Measurements from ENCODE around the gene KLC4. TPM values are rescaled to one million over a fixed set of nuclear protein-coding genes. Genes with fewer than 3 reads are reported as not detected.

The KLC4 gene
- total and polyA plus RNA-seq, 9 of the 15 experiments (the other 6 are each of a cell fraction or from before 2014, with no cell fraction given) = 1.7 to 16.2 (median 7.7) TPM

GRCh38 chr6:43013843-43014433 lies 45.5 kb upstream of the KLC4 start, which contains the start of the genes KLHDC3 and MEA1 (continued):
- TF ChIP-seq ZBTB34 (CRISPR knock-in tag; IDR thresholded peaks at IDR 0.05) (no peak), MAFG (tag; conservative IDR thresholded peaks at IDR 0.05) (no peak), PRMT5 (CRISPR knock-in tag; IDR thresholded peaks at IDR 0.05) (no peak), PTBP1 (IDR thresholded peaks at IDR 0.05; ENCODE audit: low read depth, low read length) (no peak), BCLAF1 (IDR thresholded peaks at IDR 0.05; ENCODE audit: borderline replicate concordance in 1 of 2, control insufficient read depth in 1 of 2, low read depth in 2 of 2, low read length in 1 of 2) (no peak), NCOA1 (IDR thresholded peaks at IDR 0.05; ENCODE audit: low read depth) (no peak), CXXC5 (CRISPR knock-in tag; IDR thresholded peaks at IDR 0.05) (peak; percentile 90), ZNF324 (CRISPR knock-in tag; IDR thresholded peaks at IDR 0.05) (no peak), RFX7 (CRISPR knock-in tag; IDR thresholded peaks at IDR 0.05) (no peak), MXI1 (IDR thresholded peaks at IDR 0.05; ENCODE audit: low read depth, low read length) (peak; percentile 96), RBM14 (IDR thresholded peaks at IDR 0.05; ENCODE audit: borderline replicate concordance, insufficient read depth, low read depth, low read length) (no peak), ETV6 (IDR thresholded peaks at IDR 0.05; ENCODE audit: borderline replicate concordance in 1 of 2, low read depth in 2 of 2, low read length in 1 of 2) (no peak), ETV6 (CRISPR knock-in tag; IDR thresholded peaks at IDR 0.05; ENCODE audit: borderline replicate concordance) (no peak), EZH2 (IDR thresholded peaks at IDR 0.05; ENCODE audit: borderline replicate concordance, low read depth, low read length) (no peak), ZNF766 (CRISPR knock-in tag; conservative IDR thresholded peaks at IDR 0.05) (peak; percentile 75), IRF1 (CRISPR knock-in tag; IDR thresholded peaks at IDR 0.05; ENCODE audit: borderline replicate concordance) (no peak), GABPA (tag; conservative IDR thresholded peaks at IDR 0.05; ENCODE audit: low read depth) (peak; percentile 95), ZZZ3 (IDR thresholded peaks at IDR 0.05) (no peak), SPI1 (IDR thresholded peaks at IDR 0.05; ENCODE audit: borderline replicate concordance, low read depth, low read length) (no peak)
